ENCODE results near the gene ARHGAP10.

The ARHGAP10 gene

GRCh38 chr4:147732518-147733235, 789 bp downstream of the ARHGAP10 start:
- DNase-seq (ENCODE audit: low spot score) = peak; percentile 42

- peak; percentile 48 for DNase-seq (ENCODE audit: low spot score)
Observed at GRCh38 chr4:147733716-147734344, 1.9 kb downstream of the ARHGAP10 start.

- DNase-seq (ENCODE audit: low spot score) = no peak
Observed at GRCh38 chr4:147734496-147734895, 2.6 kb downstream of the ARHGAP10 start.

GRCh38 chr4:147735413-147736301, 3.8 kb downstream of the ARHGAP10 start:
- DNase-seq (ENCODE audit: low spot score) = no peak

- peak; percentile 50 for DNase-seq (ENCODE audit: low spot score)
Observed at GRCh38 chr4:147736458-147736857, 4.6 kb downstream of the ARHGAP10 start.

- DNase-seq (ENCODE audit: low spot score) = no peak
Observed at GRCh38 chr4:147737623-147738022, 5.7 kb downstream of the ARHGAP10 start.

- DNase-seq (ENCODE audit: low spot score) = no peak
Observed at GRCh38 chr4:147739239-147739823, 7.4 kb downstream of the ARHGAP10 start.

GRCh38 chr4:147740176-147740575, 8.3 kb downstream of the ARHGAP10 start:
- DNase-seq (ENCODE audit: low spot score) = no peak

- DNase-seq (ENCODE audit: low spot score) = no peak
Observed at GRCh38 chr4:147741190-147741788, 9.4 kb downstream of the ARHGAP10 start.

- DNase-seq (ENCODE audit: low spot score) = no peak
Observed at GRCh38 chr4:147747787-147748454, 16.0 kb downstream of the ARHGAP10 start.

GRCh38 chr4:147749811-147750321, 18.0 kb downstream of the ARHGAP10 start:
- no peak for DNase-seq (ENCODE audit: low spot score)

GRCh38 chr4:147753047-147753446, 21.2 kb downstream of the ARHGAP10 start:
- DNase-seq (ENCODE audit: low spot score) = no peak

- DNase-seq (ENCODE audit: low spot score) = no peak
Observed at GRCh38 chr4:147754037-147754445, 22.2 kb downstream of the ARHGAP10 start.

GRCh38 chr4:147755561-147756295, 23.8 kb downstream of the ARHGAP10 start:
- no peak for DNase-seq (ENCODE audit: low spot score)

GRCh38 chr4:147756417-147756816, 24.5 kb downstream of the ARHGAP10 start:
- no peak for DNase-seq (ENCODE audit: low spot score)

GRCh38 chr4:147760176-147760575, 28.3 kb downstream of the ARHGAP10 start:
- DNase-seq (ENCODE audit: low spot score) = no peak

GRCh38 chr4:147760695-147761094, 28.8 kb downstream of the ARHGAP10 start:
- no peak for DNase-seq (ENCODE audit: low spot score)

GRCh38 chr4:147761218-147761883, 29.5 kb downstream of the ARHGAP10 start:
- DNase-seq (ENCODE audit: low spot score) = no peak

- DNase-seq (ENCODE audit: low spot score) = no peak
Observed at GRCh38 chr4:147764337-147764736, 32.4 kb downstream of the ARHGAP10 start.

GRCh38 chr4:147765121-147765529, 33.2 kb downstream of the ARHGAP10 start:
- no peak for DNase-seq (ENCODE audit: low spot score)

Data from RKO (cell line).